Spinal cord (tissue), 10 donors: ENCODE measurements around the gene SIGLEC1. TPM values are rescaled to one million over a fixed set of nuclear protein-coding genes. Genes with fewer than 3 reads are reported as not detected.

ENCODE experiments used
- DNase-seq, 6 donors: peaks; one replicate each; pipeline versions ENCODE4 v3.0.0 to v3.0.0-alpha.2; 2013 to 2015; ENCODE audit warnings: low spot score in 6 of 6, low read depth in 4 of 6
- H3K27ac ChIP-seq: one replicate; pipeline ENCODE4 v1.5.1; 2013; ENCODE audit warnings: low read depth, low read length, control low read depth
- H3K27me3 ChIP-seq: one replicate; pipeline ENCODE4 v1.6.1; 2013; ENCODE audit warnings: low read length; ENCODE audit not compliant: control insufficient read depth, insufficient read depth
- H3K36me3 ChIP-seq: one replicate; pipeline ENCODE4 v1.6.1; 2013; ENCODE audit warnings: low read length; ENCODE audit not compliant: control insufficient read depth, insufficient read depth
- H3K4me1 ChIP-seq: one replicate; pipeline ENCODE4 v1.6.1; 2013; ENCODE audit warnings: low read length; ENCODE audit not compliant: control insufficient read depth, insufficient read depth
- H3K4me3 ChIP-seq: one replicate; pipeline ENCODE4 v1.5.1; 2013; ENCODE audit warnings: low read depth, low read length, control low read depth
- H3K9me3 ChIP-seq: one replicate; pipeline ENCODE4 v1.6.1; 2013; ENCODE audit warnings: low read length; ENCODE audit not compliant: control insufficient read depth, insufficient read depth
- WGBS: methylation state at CpG from one replicate; pipeline ENCODE4 v1.1.5; 2013; ENCODE audit warnings: missing lambda C conversion rate; ENCODE audit not compliant: insufficient coverage; 5-methylcytosine and 5-hydroxymethylcytosine counted together
- polyA plus RNA-seq, 2 donors: library from polyadenylated mRNA; unstranded; fragments of 120-200 nt; gene quantifications; one replicate each; pipeline ENCODE4 v1.2.1, GENCODE V29; 2013; ENCODE audit not compliant: insufficient read length in 2 of 2
- total RNA-seq, 2 donors: library from RNA; depleted of rRNA in 1 of 2; stranded (reverse); fragments of 120-200 nt in 1 of 2; fragments of >200 nt in 1 of 2; gene quantifications; one replicate each; pipeline versions ENCODE4 v1.2.3 to v1.2.4, GENCODE V29; 2013 to 2014
- donor health status: healthy.

Gene SIGLEC1
- total and polyA plus RNA-seq, 4 donors: 0.71 to 1.9 (median 1.5) TPM

- H3K4me1 ChIP-seq: peaks cover 31% of the 10 kb centered on the region
- 65% methylated on average over 7 of the region's 11 CpGs for WGBS
- H3K9me3 ChIP-seq: no peaks in the 10 kb centered on the region
- no peaks in the 10 kb centered on the region for H3K36me3 ChIP-seq
- H3K27me3 ChIP-seq: peaks cover 3% of the 10 kb centered on the region
- no peak overlapping the region for H3K27ac ChIP-seq
- no peak overlapping the region for H3K4me3 ChIP-seq
- no peak for DNase-seq
Measured at GRCh38 chr20:3738111-3739053, 26.0 kb upstream of the SIGLEC1 start.

GRCh38 chr20:3735768-3736167 lies 23.4 kb upstream of the SIGLEC1 start:
- Histone ChIP-seq H3K9me3 (no peaks in the 10 kb centered on the region), H3K36me3 (no peaks in the 10 kb centered on the region), H3K4me3 (no peak overlapping the region), H3K27ac (no peak overlapping the region), H3K4me1 (peaks cover 49% of the 10 kb centered on the region), H3K27me3 (peaks cover 15% of the 10 kb centered on the region)
- 88% methylated on average over 3 of the region's 4 CpGs for WGBS
- DNase-seq: no peak

GRCh38 chr20:3734111-3734843 lies 21.9 kb upstream of the SIGLEC1 start:
- Histone ChIP-seq H3K27me3 (peaks cover 15% of the 10 kb centered on the region), H3K4me1 (peaks cover 38% of the 10 kb centered on the region), H3K4me3 (no peak overlapping the region), H3K27ac (no peak overlapping the region), H3K9me3 (no peaks in the 10 kb centered on the region), H3K36me3 (no peaks in the 10 kb centered on the region)
- 93% methylated on average over 7 of the region's 12 CpGs for WGBS
- no peak for DNase-seq

GRCh38 chr20:3733119-3733995 lies 21.0 kb upstream of the SIGLEC1 start:
- Histone ChIP-seq H3K27me3 (peaks cover 21% of the 10 kb centered on the region), H3K4me3 (peak overlapping the region; percentile 39), H3K9me3 (no peaks in the 10 kb centered on the region), H3K27ac (peak overlapping the region; percentile 25), H3K4me1 (peaks cover 32% of the 10 kb centered on the region), H3K36me3 (no peaks in the 10 kb centered on the region)
- 93% methylated on average over 18 of the region's 20 CpGs for WGBS
- DNase-seq: no peak

GRCh38 chr20:3732327-3733118 lies 20.1 kb upstream of the SIGLEC1 start, which contains the start of gene HSPA12B:
Gene HSPA12B (plus strand): TSS chr20:3732685. CDS start chr20:3738675, 5,990 bp downstream.
- peaks cover 21% of the 10 kb centered on the region for H3K27me3 ChIP-seq
- peak in 1 of 6 donors; percentile 41 for DNase-seq
- H3K9me3 ChIP-seq: no peaks in the 10 kb centered on the region
- peak within 1 kb of the TSS; percentile 25 for H3K27ac ChIP-seq
- H3K4me1 ChIP-seq: peaks cover 32% of the 10 kb centered on the region
- peak within 1 kb of the TSS; percentile 39 for H3K4me3 ChIP-seq
- 9% methylated on average over 61 of the region's 67 CpGs for WGBS
- no peaks in the 10 kb centered on the region for H3K36me3 ChIP-seq

GRCh38 chr20:3731944-3732326 lies 19.5 kb upstream of the SIGLEC1 start:
- peaks cover 21% of the 10 kb centered on the region for H3K27me3 ChIP-seq
- DNase-seq: no peak
- no peaks in the 10 kb centered on the region for H3K9me3 ChIP-seq
- peak overlapping the region; percentile 15 for H3K27ac ChIP-seq
- peaks cover 32% of the 10 kb centered on the region for H3K4me1 ChIP-seq
- no peak overlapping the region for H3K4me3 ChIP-seq
- H3K36me3 ChIP-seq: no peaks in the 10 kb centered on the region
- 69% methylated on average over 12 of the region's 16 CpGs for WGBS

- DNase-seq: peak in 1 of 6 donors; percentile 23
- no peaks in the 10 kb centered on the region for H3K9me3 ChIP-seq
- H3K36me3 ChIP-seq: no peaks in the 10 kb centered on the region
- H3K27ac ChIP-seq: no peak overlapping the region
- H3K27me3 ChIP-seq: peaks cover 21% of the 10 kb centered on the region
- H3K4me3 ChIP-seq: no peak overlapping the region
- WGBS: 80% methylated on average over 11 of the region's 12 CpGs
- peaks cover 32% of the 10 kb centered on the region for H3K4me1 ChIP-seq
Measured at GRCh38 chr20:3730803-3731672, 18.6 kb upstream of the SIGLEC1 start.

GRCh38 chr20:3729811-3730540 lies 17.6 kb upstream of the SIGLEC1 start:
- H3K9me3 ChIP-seq: no peaks in the 10 kb centered on the region
- no peaks in the 10 kb centered on the region for H3K36me3 ChIP-seq
- H3K4me3 ChIP-seq: no peak overlapping the region
- no peak overlapping the region for H3K27ac ChIP-seq
- H3K27me3 ChIP-seq: peaks cover 21% of the 10 kb centered on the region
- 80% methylated on average over 6 of the region's 8 CpGs for WGBS
- no peak for DNase-seq
- peaks cover 32% of the 10 kb centered on the region for H3K4me1 ChIP-seq
